Measurements from ENCODE around the gene C2orf81.

C2orf81 gene

DNA sequence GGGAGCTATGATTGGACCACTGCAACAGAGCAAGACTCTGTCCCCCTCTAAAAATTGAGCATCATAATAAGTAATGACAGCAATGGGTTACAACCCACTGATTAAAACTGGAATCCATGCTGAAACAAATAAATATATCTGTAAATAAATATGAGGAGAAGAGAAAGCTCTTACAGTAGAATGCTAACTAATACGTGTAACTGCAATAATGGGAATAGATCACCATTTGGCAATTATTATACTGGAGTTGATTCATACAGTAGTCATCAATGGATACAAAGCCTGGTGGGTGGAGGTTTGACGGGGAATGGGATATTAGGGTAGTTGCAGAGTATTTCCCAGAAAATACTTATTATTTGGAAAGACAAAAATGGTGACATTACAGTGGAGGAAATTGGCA, 27.4 kb upstream of the C2orf81 start:
- TF ChIP-seq, protein P1, sequence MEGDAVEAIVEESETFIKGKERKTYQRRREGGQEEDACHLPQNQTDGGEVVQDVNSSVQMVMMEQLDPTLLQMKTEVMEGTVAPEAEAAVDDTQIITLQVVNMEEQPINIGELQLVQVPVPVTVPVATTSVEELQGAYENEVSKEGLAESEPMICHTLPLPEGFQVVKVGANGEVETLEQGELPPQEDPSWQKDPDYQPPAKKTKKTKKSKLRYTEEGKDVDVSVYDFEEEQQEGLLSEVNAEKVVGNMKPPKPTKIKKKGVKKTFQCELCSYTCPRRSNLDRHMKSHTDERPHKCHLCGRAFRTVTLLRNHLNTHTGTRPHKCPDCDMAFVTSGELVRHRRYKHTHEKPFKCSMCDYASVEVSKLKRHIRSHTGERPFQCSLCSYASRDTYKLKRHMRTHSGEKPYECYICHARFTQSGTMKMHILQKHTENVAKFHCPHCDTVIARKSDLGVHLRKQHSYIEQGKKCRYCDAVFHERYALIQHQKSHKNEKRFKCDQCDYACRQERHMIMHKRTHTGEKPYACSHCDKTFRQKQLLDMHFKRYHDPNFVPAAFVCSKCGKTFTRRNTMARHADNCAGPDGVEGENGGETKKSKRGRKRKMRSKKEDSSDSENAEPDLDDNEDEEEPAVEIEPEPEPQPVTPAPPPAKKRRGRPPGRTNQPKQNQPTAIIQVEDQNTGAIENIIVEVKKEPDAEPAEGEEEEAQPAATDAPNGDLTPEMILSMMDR (conservative IDR thresholded peaks at IDR 0.05), result no peak
- no peak for TF ChIP-seq ZFX (IDR thresholded peaks at IDR 0.05)
- H3K27ac ChIP-seq, result no peak overlapping the region

DNA sequence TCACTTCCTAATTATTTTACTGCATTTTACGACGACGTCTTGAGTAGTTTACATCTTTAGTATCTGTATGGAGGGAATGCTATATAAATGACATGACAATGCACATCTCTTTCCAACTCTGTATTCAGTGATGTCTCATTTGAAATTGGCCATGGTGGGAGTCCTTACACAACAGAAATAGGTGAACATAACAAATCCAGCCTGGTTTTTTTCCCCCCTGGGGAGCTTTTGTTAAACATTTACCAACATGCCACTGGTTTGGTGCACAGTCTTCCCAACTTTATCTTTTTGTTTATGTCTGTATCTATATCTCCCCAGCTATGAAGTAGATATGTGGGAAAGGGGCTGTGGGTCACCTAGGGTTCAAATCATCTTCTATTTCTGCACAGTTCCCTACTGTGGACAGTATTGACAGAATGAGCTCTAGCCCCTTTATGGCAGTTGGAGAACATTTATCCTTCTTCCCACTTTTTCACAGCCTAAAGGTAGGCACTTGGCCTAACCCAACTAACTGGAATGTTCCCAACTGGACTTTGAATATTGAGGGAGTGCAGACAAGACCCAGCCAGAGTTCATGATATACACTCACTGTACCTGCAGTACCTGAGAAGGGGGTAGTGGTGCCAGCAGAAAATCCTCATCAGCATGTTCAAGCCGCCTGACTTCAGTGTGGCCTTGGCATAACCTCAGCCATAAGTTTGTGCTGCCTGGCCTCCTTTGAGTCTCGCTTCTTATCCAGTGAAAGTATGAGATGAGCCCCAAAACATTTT, 26.0 kb upstream of the C2orf81 start:
- H3K27ac ChIP-seq, result no peak overlapping the region
- TF ChIP-seq, protein P1 (conservative IDR thresholded peaks at IDR 0.05), result no peak
- TF ChIP-seq ZFX (IDR thresholded peaks at IDR 0.05), result no peak

GRCh38 chr2:74444498-74445318, 23.3 kb upstream of the C2orf81 start:
- TF ChIP-seq ZFX (IDR thresholded peaks at IDR 0.05), result no peak
- TF ChIP-seq, protein P1 (conservative IDR thresholded peaks at IDR 0.05), result no peak
- no peak overlapping the region for H3K27ac ChIP-seq

DNA sequence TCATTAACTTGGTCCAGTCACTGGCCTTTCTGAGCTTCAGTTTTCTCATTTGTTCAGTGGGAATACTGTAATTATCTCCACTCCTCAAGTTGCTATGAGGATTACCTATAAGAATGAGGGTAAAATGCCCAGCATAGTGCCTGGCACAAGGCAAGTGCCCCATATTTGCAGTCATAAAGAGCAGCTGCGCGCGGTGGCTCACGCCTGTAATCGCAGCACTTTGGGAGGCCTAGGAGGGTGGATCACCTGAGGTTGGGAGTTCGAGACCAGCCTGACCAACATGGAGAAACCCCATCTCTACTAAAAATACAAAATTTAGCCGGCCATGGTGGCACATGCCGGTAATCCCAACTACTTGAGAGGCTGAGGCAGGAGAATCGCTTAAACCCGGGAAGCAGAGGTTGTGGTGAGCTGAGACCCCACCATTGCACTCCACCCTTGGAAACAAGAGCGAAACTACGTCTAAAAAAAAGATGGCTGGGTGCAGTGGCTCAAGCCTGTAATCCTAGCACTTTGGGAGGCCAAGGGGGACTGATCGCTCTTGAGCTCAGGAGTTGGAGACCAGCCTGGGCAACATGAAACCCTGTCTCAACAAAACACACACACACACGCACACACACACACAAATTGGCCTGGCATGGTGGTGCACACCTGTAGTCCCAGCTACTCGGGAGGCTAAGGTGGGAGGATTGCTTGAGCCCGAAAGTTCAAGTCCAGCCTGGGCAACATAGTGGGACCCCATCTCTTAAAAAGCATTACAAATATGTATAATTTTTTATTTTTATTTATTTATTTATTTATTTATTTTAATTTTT, 21.3 kb upstream of the C2orf81 start:
- H3K27ac ChIP-seq, result peak overlapping the region; percentile 87

DNA sequence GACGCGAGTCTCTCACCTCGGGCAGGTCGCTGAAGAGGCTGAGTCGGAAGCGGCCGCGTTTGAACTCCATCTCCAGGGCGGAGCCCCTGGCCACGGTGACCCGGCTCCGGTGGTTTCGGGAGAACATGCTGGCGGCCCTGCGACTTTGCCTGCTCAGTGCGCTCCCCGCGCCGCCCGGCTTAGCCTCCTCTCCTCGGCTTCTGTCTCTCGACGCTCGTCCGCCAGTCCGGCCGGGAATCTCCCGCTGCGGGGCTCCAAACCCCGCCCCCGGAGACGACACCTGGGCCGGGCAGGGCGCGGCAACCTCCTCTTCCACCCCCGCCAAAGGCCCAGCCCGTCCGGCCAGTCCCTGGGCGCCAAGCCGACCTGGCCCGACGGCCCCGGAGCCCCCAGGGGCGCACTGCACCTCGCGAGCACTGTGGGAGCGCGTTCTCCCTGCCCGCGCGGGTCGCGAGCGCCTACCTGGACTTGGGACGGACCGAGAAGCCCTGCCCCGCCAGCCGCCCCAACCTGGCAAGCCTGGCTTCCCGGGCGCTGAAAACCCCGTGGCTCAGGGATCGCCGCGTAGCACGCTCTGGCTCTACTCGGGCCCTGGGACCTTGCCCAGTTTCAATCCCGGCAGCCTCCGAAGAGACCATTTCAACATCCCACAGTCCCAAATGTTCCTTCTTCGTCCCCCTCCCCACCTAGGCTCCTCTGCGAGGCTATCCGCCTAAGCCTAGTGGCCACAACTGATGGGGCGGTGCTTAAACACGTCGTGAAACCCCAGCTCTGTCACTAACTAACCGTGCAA, 20.5 kb upstream of the C2orf81 start, which contains the start of gene RTKN:
Gene RTKN, minus strand, starts transcription at position 248 of the 793 bp plus-strand sequence. Its CDS starts 121 bp downstream, at position 127.
- peak within 1 kb of the TSS; percentile 87 for H3K27ac ChIP-seq
- TF ChIP-seq ZFX (IDR thresholded peaks at IDR 0.05), result peak; percentile 26; the same call in 1 of the 2 replicates
- TF ChIP-seq, protein P1 (conservative IDR thresholded peaks at IDR 0.05), result no peak; the same call in 1 of the 2 replicates

DNA sequence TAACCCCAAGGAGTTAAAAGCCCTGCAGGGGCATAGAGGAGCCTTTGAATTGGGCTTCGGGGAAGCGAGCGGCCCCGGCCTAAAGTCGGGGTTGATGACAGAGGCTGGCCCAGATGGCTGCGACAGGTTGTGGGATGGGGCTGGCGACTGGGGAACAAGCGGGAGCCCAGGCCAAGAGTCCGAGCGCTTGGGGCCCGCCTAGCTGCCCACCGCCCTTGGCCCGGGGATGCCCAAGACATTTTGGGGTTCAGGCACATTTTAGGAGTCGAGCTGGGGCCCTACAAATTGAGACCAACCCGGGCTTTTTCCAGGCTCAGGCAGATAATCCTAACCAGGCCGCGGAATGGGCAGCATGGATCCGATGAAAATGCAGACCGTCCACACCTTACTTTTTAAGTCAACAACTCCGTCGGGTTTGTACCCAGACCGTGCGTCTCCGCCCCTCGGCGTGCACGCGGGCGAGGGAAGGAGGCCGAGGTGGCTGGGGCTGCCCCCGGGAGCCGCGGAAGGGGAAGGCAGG, 19.8 kb upstream of the C2orf81 start:
- TF ChIP-seq, protein P1 (conservative IDR thresholded peaks at IDR 0.05), result no peak
- no peak for TF ChIP-seq ZFX (IDR thresholded peaks at IDR 0.05)
- peak overlapping the region; percentile 87 for H3K27ac ChIP-seq

Measured in C4-2B (cell line).